ENCODE measurements around the gene TSPAN33.

Gene TSPAN33

DNA sequence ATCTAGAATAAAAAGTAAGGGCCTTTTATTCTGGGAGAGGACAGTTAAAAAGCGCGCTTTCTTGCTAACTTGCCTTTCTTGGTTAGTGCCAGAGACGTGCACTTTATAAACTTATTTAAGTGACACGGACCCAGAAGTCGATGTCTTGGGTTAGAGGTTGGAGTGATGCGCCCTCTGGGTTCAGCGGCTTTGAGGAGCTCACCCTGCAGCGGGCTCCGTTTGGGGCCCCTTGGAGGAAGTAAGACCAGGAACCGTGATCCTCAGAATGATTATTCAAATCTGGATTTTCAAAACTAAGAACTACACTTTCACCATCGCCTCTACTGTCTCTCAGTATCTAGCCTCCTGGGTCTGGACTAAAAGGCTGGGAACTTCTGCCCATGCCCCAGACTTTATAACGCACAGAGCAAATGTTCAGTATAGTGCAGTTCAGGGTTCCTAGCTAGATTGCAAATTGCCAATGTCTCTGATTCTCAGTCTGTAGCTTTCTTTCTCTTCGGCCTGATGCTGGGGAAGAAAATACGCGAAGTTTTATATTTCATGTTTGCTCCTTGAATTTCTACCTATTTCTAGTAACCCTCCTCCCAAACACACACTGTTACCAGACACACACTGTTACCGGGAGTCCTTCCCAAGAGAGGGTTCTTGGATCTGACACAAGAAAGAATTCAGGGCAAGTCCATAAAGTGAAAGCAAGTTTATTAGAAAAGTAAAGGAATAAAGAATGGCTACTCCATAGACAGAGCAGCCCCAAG is 25.4 kb downstream of the TSPAN33 start:
- TF ChIP-seq, protein P1, sequence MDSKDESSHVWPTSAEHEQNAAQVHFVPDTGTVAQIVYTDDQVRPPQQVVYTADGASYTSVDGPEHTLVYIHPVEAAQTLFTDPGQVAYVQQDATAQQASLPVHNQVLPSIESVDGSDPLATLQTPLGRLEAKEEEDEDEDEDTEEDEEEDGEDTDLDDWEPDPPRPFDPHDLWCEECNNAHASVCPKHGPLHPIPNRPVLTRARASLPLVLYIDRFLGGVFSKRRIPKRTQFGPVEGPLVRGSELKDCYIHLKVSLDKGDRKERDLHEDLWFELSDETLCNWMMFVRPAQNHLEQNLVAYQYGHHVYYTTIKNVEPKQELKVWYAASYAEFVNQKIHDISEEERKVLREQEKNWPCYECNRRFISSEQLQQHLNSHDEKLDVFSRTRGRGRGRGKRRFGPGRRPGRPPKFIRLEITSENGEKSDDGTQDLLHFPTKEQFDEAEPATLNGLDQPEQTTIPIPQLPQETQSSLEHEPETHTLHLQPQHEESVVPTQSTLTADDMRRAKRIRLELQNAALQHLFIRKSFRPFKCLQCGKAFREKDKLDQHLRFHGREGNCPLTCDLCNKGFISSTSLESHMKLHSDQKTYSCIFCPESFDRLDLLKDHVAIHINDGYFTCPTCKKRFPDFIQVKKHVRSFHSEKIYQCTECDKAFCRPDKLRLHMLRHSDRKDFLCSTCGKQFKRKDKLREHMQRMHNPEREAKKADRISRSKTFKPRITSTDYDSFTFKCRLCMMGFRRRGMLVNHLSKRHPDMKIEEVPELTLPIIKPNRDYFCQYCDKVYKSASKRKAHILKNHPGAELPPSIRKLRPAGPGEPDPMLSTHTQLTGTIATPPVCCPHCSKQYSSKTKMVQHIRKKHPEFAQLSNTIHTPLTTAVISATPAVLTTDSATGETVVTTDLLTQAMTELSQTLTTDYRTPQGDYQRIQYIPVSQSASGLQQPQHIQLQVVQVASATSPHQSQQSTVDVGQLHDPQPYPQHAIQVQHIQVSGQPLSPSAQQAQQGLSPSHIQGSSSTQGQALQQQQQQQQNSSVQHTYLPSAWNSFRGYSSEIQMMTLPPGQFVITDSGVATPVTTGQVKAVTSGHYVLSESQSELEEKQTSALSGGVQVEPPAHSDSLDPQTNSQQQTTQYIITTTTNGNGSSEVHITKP (tag by site-specific recombination; IDR thresholded peaks at IDR 0.05) = no peak
- no peak for TF ChIP-seq ZNF248 (tag by site-specific recombination; IDR thresholded peaks at IDR 0.05)
- no peak for TF ChIP-seq WT1 (tag by site-specific recombination; IDR thresholded peaks at IDR 0.05)
- TF ChIP-seq, protein P2, sequence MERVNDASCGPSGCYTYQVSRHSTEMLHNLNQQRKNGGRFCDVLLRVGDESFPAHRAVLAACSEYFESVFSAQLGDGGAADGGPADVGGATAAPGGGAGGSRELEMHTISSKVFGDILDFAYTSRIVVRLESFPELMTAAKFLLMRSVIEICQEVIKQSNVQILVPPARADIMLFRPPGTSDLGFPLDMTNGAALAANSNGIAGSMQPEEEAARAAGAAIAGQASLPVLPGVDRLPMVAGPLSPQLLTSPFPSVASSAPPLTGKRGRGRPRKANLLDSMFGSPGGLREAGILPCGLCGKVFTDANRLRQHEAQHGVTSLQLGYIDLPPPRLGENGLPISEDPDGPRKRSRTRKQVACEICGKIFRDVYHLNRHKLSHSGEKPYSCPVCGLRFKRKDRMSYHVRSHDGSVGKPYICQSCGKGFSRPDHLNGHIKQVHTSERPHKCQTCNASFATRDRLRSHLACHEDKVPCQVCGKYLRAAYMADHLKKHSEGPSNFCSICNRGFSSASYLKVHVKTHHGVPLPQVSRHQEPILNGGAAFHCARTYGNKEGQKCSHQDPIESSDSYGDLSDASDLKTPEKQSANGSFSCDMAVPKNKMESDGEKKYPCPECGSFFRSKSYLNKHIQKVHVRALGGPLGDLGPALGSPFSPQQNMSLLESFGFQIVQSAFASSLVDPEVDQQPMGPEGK (tag by site-specific recombination; IDR thresholded peaks at IDR 0.05) = no peak
- TF ChIP-seq SALL2 (tag by site-specific recombination; IDR thresholded peaks at IDR 0.05; ENCODE audit: borderline replicate concordance) = no peak
- no peak for TF ChIP-seq ZNF549 (tag by site-specific recombination; IDR thresholded peaks at IDR 0.05)
- no peak for TF ChIP-seq ZNF555 (tag by site-specific recombination; conservative IDR thresholded peaks at IDR 0.05)
- TF ChIP-seq ZNF175 (tag by site-specific recombination; IDR thresholded peaks at IDR 0.05) = no peak
- TF ChIP-seq KLF7 (tag by site-specific recombination; IDR thresholded peaks at IDR 0.05; ENCODE audit: borderline replicate concordance) = no peak
- TF ChIP-seq ZNF514 (tag by site-specific recombination; IDR thresholded peaks at IDR 0.05) = no peak
- TF ChIP-seq, protein P3, sequence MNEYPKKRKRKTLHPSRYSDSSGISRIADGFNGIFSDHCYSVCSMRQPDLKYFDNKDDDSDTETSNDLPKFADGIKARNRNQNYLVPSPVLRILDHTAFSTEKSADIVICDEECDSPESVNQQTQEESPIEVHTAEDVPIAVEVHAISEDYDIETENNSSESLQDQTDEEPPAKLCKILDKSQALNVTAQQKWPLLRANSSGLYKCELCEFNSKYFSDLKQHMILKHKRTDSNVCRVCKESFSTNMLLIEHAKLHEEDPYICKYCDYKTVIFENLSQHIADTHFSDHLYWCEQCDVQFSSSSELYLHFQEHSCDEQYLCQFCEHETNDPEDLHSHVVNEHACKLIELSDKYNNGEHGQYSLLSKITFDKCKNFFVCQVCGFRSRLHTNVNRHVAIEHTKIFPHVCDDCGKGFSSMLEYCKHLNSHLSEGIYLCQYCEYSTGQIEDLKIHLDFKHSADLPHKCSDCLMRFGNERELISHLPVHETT (tag by site-specific recombination; IDR thresholded peaks at IDR 0.05) = no peak
- no peak for TF ChIP-seq ZNF768 (tag by site-specific recombination; IDR thresholded peaks at IDR 0.05)
- TF ChIP-seq ZNF501 (tag by site-specific recombination; IDR thresholded peaks at IDR 0.05) = no peak
- no peak for TF ChIP-seq GLI2 (tag by site-specific recombination; IDR thresholded peaks at IDR 0.05; ENCODE audit: borderline replicate concordance, low read depth)
- TF ChIP-seq, protein P4, sequence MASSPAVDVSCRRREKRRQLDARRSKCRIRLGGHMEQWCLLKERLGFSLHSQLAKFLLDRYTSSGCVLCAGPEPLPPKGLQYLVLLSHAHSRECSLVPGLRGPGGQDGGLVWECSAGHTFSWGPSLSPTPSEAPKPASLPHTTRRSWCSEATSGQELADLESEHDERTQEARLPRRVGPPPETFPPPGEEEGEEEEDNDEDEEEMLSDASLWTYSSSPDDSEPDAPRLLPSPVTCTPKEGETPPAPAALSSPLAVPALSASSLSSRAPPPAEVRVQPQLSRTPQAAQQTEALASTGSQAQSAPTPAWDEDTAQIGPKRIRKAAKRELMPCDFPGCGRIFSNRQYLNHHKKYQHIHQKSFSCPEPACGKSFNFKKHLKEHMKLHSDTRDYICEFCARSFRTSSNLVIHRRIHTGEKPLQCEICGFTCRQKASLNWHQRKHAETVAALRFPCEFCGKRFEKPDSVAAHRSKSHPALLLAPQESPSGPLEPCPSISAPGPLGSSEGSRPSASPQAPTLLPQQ (tag by site-specific recombination; IDR thresholded peaks at IDR 0.05) = no peak
- no peaks in the 10 kb centered on the region for H3K4me1 ChIP-seq (ENCODE audit: control insufficient read depth, insufficient read depth, low read length)
- H3K9me3 ChIP-seq (ENCODE audit: control insufficient read depth, insufficient read depth, low read depth, low read length) = no peaks in the 10 kb centered on the region
- ChIA-PET CTCF (interaction anchor here (0.8 to 1.2 kb wide), 2 partner anchors 41 to 102 kb away, joined by 3 read pairs; no protein-coding TSS in a partner anchor), POLR2A (no interaction called here)
- no peak overlapping the region for H3K4me3 ChIP-seq (ENCODE audit: low read depth, low read length)
- H3K27ac ChIP-seq (ENCODE audit: extremely low read depth, low read depth, low read length) = no peak overlapping the region
- peaks cover 0 to 30% of the 10 kb centered on the region in 2 experiments; a peak in 1 of 3 replicates for H3K36me3 ChIP-seq (ENCODE audit: control insufficient read depth in 2 of 2, insufficient read depth in 1 of 2, low read length in 2 of 2)

Measured in HEK293 (cell line).